MCF 10A (cell line): ENCODE results near the gene KIAA1614. TPM values are rescaled to one million over a fixed set of nuclear protein-coding genes. Genes with fewer than 3 reads are reported as not detected.

Source experiments
- BruUV-seq: library from RNA; stranded (reverse); fragments of 400-500 nt; replicated peaks from 2 replicates; lab custom pipeline; 2021; lab: Mats Ljungman, UMichigan
- CTCF ChIA-PET: fragments of 300-600 bp; sonication (Branson Sonifier 250); formaldehyde crosslinking; extraction: SDS; loops from one replicate; lab custom pipeline; 2021; ENCODE audit warnings: antibody characterized with exemption, inconsistent platforms; lab: Yijun Ruan, JAX
- POLR2A ChIA-PET: fragments of 300-600, 350-650 bp; sonication (Branson Sonifier 250); formaldehyde crosslinking; extraction: SDS; loops from one replicate; lab custom pipeline; 2020; ENCODE audit warnings: antibody characterized with exemption, inconsistent platforms; lab: Yijun Ruan, JAX
- DNase-seq: peaks from one replicate; pipeline ENCODE4 v3.0.0-alpha.2; 2018; ENCODE audit not compliant: unreplicated experiment
- H3K27ac Mint-ChIP-seq: one replicate; pipeline ENCODE4 v1.8.0; 2022; ENCODE audit warnings: mild to moderate bottlenecking, low read depth, mixed read lengths; ENCODE audit not compliant: unreplicated experiment
- H3K27me3 Mint-ChIP-seq: one replicate; pipeline ENCODE4 v1.8.0; 2022; ENCODE audit warnings: mixed read lengths; ENCODE audit not compliant: insufficient read depth, unreplicated experiment
- H3K36me3 Mint-ChIP-seq: one replicate; pipeline ENCODE4 v1.8.0; 2022; ENCODE audit warnings: mild to moderate bottlenecking, moderate library complexity, mixed read lengths; ENCODE audit not compliant: insufficient read depth, unreplicated experiment
- H3K4me1 Mint-ChIP-seq: one replicate; pipeline ENCODE4 v1.8.0; 2022; ENCODE audit warnings: mixed read lengths; ENCODE audit not compliant: insufficient read depth, unreplicated experiment
- H3K4me3 Mint-ChIP-seq: one replicate; pipeline ENCODE4 v1.8.0; 2022; ENCODE audit warnings: mild to moderate bottlenecking, moderate library complexity, mixed read lengths; ENCODE audit not compliant: unreplicated experiment
- H3K9me3 Mint-ChIP-seq: one replicate; pipeline ENCODE4 v1.8.0; 2022; ENCODE audit warnings: mixed read lengths; ENCODE audit not compliant: unreplicated experiment
- intact Hi-C: fragments of 100-400 bp; cut with micrococcal nuclease; formaldehyde crosslinking; loops from 2 replicates; pipeline ENCODE4 v1.14.1; 2022
- total RNA-seq: library from RNA; stranded (reverse); gene quantifications from 2 replicates; pipeline ENCODE4 v1.2.3, GENCODE V29; 2022
- TF ChIP-seq, protein P1 (sequence below): fragments of 200-600 bp; IDR thresholded peaks from one replicate; pipeline ENCODE4 v1.8.0; 2022; ENCODE audit warnings: antibody characterized with exemption, mild to moderate bottlenecking; ENCODE audit not compliant: unreplicated experiment

KIAA1614 gene
- total RNA-seq, 1 experiment from 2014 or later: 1.1 TPM

- H3K9me3 Mint-ChIP-seq: no peaks in the 10 kb centered on the region
- no peak overlapping the region for H3K4me3 Mint-ChIP-seq
- BruUV-seq: no TSS peak
- H3K27me3 Mint-ChIP-seq: peaks cover 25% of the 10 kb centered on the region
- TF ChIP-seq, protein P1, sequence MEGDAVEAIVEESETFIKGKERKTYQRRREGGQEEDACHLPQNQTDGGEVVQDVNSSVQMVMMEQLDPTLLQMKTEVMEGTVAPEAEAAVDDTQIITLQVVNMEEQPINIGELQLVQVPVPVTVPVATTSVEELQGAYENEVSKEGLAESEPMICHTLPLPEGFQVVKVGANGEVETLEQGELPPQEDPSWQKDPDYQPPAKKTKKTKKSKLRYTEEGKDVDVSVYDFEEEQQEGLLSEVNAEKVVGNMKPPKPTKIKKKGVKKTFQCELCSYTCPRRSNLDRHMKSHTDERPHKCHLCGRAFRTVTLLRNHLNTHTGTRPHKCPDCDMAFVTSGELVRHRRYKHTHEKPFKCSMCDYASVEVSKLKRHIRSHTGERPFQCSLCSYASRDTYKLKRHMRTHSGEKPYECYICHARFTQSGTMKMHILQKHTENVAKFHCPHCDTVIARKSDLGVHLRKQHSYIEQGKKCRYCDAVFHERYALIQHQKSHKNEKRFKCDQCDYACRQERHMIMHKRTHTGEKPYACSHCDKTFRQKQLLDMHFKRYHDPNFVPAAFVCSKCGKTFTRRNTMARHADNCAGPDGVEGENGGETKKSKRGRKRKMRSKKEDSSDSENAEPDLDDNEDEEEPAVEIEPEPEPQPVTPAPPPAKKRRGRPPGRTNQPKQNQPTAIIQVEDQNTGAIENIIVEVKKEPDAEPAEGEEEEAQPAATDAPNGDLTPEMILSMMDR: no peak
- no peaks in the 10 kb centered on the region for H3K4me1 Mint-ChIP-seq
- H3K27ac Mint-ChIP-seq: no peak overlapping the region
- intact Hi-C loops: no loop called here
- CTCF ChIA-PET: interaction anchor here (0.7 kb wide), 1 partner anchor 682 kb away, joined by 3 read pairs; no protein-coding TSS in a partner anchor
- POLR2A ChIA-PET: no interaction called here
- no peak for DNase-seq
- H3K36me3 Mint-ChIP-seq: no peaks in the 10 kb centered on the region
Measured at GRCh38 chr1:180935326-180936109, 22.8 kb downstream of the KIAA1614 start.

DNA sequence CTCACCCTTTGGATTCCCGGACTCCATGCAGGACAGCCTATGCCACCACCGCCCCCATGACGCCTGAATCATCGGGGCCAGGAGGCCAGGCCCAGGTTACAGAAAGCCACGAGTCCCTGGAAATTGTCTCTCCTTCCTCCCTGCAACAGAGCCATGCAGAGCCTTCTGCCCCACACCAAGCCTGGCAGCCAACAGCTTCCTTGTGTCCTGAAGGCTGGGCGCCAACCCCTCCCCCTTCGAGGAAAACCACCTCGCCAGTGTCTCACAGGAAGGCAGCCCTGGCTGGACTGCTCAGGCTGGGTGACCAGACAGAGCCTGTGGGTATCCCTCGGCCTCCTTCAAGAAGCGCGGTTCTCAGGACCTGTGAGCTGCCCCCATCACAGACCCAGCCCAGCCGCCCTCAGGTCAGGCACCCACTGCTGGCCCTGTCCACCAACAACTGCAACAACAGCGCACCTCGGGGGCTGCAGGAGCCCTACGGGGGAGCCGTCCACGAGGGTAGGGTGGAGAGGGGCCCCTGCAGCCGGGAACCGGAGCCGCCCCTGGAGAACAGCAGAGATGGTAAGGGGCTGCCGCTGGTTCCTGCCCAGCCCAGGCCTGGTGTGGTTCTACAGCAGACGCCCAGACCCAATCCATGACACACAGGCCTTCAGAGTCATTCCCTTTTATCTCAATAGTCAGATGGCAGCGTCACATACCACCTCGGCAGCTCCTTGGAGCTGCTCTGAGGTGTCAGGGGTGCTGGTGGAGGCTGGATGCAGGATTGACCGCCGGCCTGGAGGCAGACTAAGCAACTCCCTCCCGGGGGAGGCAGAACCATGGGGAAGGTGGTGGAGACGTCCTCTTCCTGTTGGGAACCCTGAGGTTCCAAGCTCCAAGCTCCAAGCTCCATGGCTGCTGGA is 23.7 kb downstream of the KIAA1614 start:
- Mint-ChIP-seq H3K4me3 (no peak overlapping the region), H3K4me1 (no peaks in the 10 kb centered on the region), H3K9me3 (no peaks in the 10 kb centered on the region), H3K27ac (no peak overlapping the region), H3K36me3 (no peaks in the 10 kb centered on the region), H3K27me3 (peaks cover 25% of the 10 kb centered on the region)
- TF ChIP-seq, protein P1: no peak
- DNase-seq: no peak
- BruUV-seq: no TSS peak
- intact Hi-C loops: no loop called here
- ChIA-PET CTCF (no interaction called here), POLR2A (no interaction called here)

GRCh38 chr1:180937012-180937372 is 24.3 kb downstream of the KIAA1614 start:
- DNase-seq: no peak
- H3K27me3 Mint-ChIP-seq: peaks cover 25% of the 10 kb centered on the region
- TF ChIP-seq, protein P1: no peak
- no peaks in the 10 kb centered on the region for H3K9me3 Mint-ChIP-seq
- no peaks in the 10 kb centered on the region for H3K36me3 Mint-ChIP-seq
- CTCF ChIA-PET: no interaction called here
- no TSS peak for BruUV-seq
- POLR2A ChIA-PET: no interaction called here
- intact Hi-C loops: no loop called here
- no peak overlapping the region for H3K4me3 Mint-ChIP-seq
- no peak overlapping the region for H3K27ac Mint-ChIP-seq
- no peaks in the 10 kb centered on the region for H3K4me1 Mint-ChIP-seq

- CTCF ChIA-PET: no interaction called here
- intact Hi-C loops: no loop called here
- POLR2A ChIA-PET: no interaction called here
- no TSS peak for BruUV-seq
- Mint-ChIP-seq H3K4me1 (no peaks in the 10 kb centered on the region), H3K27ac (no peak overlapping the region), H3K27me3 (peaks cover 25% of the 10 kb centered on the region), H3K4me3 (no peak overlapping the region), H3K36me3 (no peaks in the 10 kb centered on the region), H3K9me3 (no peaks in the 10 kb centered on the region)
- DNase-seq: no peak
- TF ChIP-seq, protein P1: no peak
Measured at GRCh38 chr1:180937624-180938225, 25.0 kb downstream of the KIAA1614 start.
